Epithelial cell of esophagus (primary cell): ENCODE data around the gene MUL1.
"Not testable (repeated sequence)": the region's sequence is repeated elsewhere in the genome, so short reads cannot be mapped to it uniquely, and the experiment has no call there.

Experiments used
- DNase-seq: peaks from one replicate; pipeline ENCODE4 v3.0.0; 2010; ENCODE audit warnings: low read depth
- H3K4me3 ChIP-seq: 2 replicates; pipeline ENCODE4 v1.5.1; 2011; ENCODE audit warnings: mild to moderate bottlenecking, low read length, control low read depth
- CTCF ChIP-seq: IDR thresholded peaks from 2 replicates; pipeline ENCODE4 v1.5.1; 2011; ENCODE audit warnings: low read depth, mild to moderate bottlenecking, low read length, control low read depth, inconsistent platforms; ENCODE audit not compliant: insufficient read depth; ENCODE audit errors: missing control alignments

MUL1 gene

GRCh38 chr1:20530901-20531300 lies 22.9 kb upstream of the MUL1 start:
- no peak overlapping the region for H3K4me3 ChIP-seq
- peak; percentile 11 for DNase-seq
- TF ChIP-seq CTCF, result no peak

GRCh38 chr1:20530306-20530705 lies 22.4 kb upstream of the MUL1 start:
- DNase-seq, result no peak
- H3K4me3 ChIP-seq, result no peak overlapping the region
- TF ChIP-seq CTCF, result no peak

- H3K4me3 ChIP-seq, result no peak overlapping the region
- TF ChIP-seq CTCF, result no peak
- DNase-seq, result no peak
Observed at GRCh38 chr1:20528221-20528620, 20.3 kb upstream of the MUL1 start.

- no peak for TF ChIP-seq CTCF
- no peak overlapping the region for H3K4me3 ChIP-seq
Observed at GRCh38 chr1:20526267-20526666, 18.3 kb upstream of the MUL1 start.

GRCh38 chr1:20521960-20522861 lies 14.3 kb upstream of the MUL1 start:
- peak; percentile 72 for DNase-seq
- TF ChIP-seq CTCF, result peak; percentile 99
- peak overlapping the region; percentile 14 for H3K4me3 ChIP-seq

More at GRCh38 chr1:20526267-20526666, 18.3 kb upstream of the MUL1 start:
- DNase-seq, result no peak

- H3K4me3 ChIP-seq, result not testable (repeated sequence)
Observed at GRCh38 chr1:20519609-20520262, 11.8 kb upstream of the MUL1 start.

GRCh38 chr1:20511518-20512428 lies 3.8 kb upstream of the MUL1 start:
- no peak for DNase-seq
- TF ChIP-seq CTCF, result no peak
- H3K4me3 ChIP-seq, result no peak overlapping the region

More at GRCh38 chr1:20519609-20520262, 11.8 kb upstream of the MUL1 start:
- DNase-seq, result not testable (repeated sequence)
